Chondrocyte (in vitro differentiated cells): ENCODE data around the gene OSER1. TPM values are rescaled to one million over a fixed set of nuclear protein-coding genes. Genes with fewer than 3 reads are reported as not detected.

ENCODE experiments used
- DNase-seq: peaks from one replicate; pipeline ENCODE4 v3.0.0; 2021; ENCODE audit warnings: mixed read lengths, low spot score
- H3K27ac Mint-ChIP-seq: one replicate; pipeline ENCODE4 v1.8.0; 2021; ENCODE audit warnings: mild to moderate bottlenecking, moderate library complexity, mixed read lengths; ENCODE audit not compliant: unreplicated experiment
- H3K27me3 Mint-ChIP-seq: 2 replicates; pipeline ENCODE4 v1.8.0; 2021; ENCODE audit warnings: low read depth, mixed read lengths
- H3K36me3 Mint-ChIP-seq: 2 replicates; pipeline ENCODE4 v1.8.0; 2021; ENCODE audit warnings: low read depth, mixed read lengths
- H3K4me1 Mint-ChIP-seq: 2 replicates; pipeline ENCODE4 v1.8.0; 2021; ENCODE audit warnings: low read depth, mild to moderate bottlenecking, mixed read lengths
- H3K4me3 Mint-ChIP-seq: one replicate; pipeline ENCODE4 v1.8.0; 2021; ENCODE audit warnings: mild to moderate bottlenecking, moderate library complexity, mixed read lengths; ENCODE audit not compliant: unreplicated experiment
- H3K9me3 Mint-ChIP-seq: 2 replicates; pipeline ENCODE4 v1.8.0; 2021; ENCODE audit warnings: low read depth, mixed read lengths
- CTCF ChIP-seq: fragments of 200-600 bp; sonication (generic); IDR thresholded peaks from 2 replicates; pipeline ENCODE4 v1.5.0; 2021; ENCODE audit warnings: antibody characterized with exemption, mild to moderate bottlenecking, moderate library complexity
- total RNA-seq: library from RNA; stranded (reverse); gene quantifications from 3 replicates; pipeline ENCODE4 v1.2.1, GENCODE V29; 2021

OSER1 gene
- total RNA-seq, 1 donor from 2014 or later = 30.3 TPM

GRCh38 chr20:44231713-44232468 is 21.3 kb upstream of the OSER1 start:
- Mint-ChIP-seq H3K4me1 (peaks cover 7% of the 10 kb centered on the region), H3K36me3 (no peaks in the 10 kb centered on the region), H3K27me3 (no peaks in the 10 kb centered on the region), H3K27ac (no peak overlapping the region), H3K9me3 (peaks cover 2% of the 10 kb centered on the region), H3K4me3 (no peak overlapping the region)
- TF ChIP-seq CTCF = no peak
- no peak for DNase-seq

- no peak overlapping the region for H3K27ac Mint-ChIP-seq
These were observed 20.6 kb upstream of the OSER1 start for GRCh38 chr20:44231193-44231592.

GRCh38 chr20:44228465-44229258 is 18.1 kb upstream of the OSER1 start:
- no peaks in the 10 kb centered on the region for H3K27me3 Mint-ChIP-seq

More at GRCh38 chr20:44231193-44231592, 20.6 kb upstream of the OSER1 start:
- no peak for TF ChIP-seq CTCF
- no peak for DNase-seq
- Mint-ChIP-seq H3K4me3 (no peak overlapping the region), H3K4me1 (peaks cover 7% of the 10 kb centered on the region), H3K36me3 (no peaks in the 10 kb centered on the region), H3K27me3 (no peaks in the 10 kb centered on the region), H3K9me3 (no peaks in the 10 kb centered on the region)

GRCh38 chr20:44224637-44225036 is 14.1 kb upstream of the OSER1 start:
- no peaks in the 10 kb centered on the region for H3K36me3 Mint-ChIP-seq
- H3K4me1 Mint-ChIP-seq = peaks cover 3% of the 10 kb centered on the region
- H3K27me3 Mint-ChIP-seq = no peaks in the 10 kb centered on the region
- TF ChIP-seq CTCF = no peak
- no peaks in the 10 kb centered on the region for H3K9me3 Mint-ChIP-seq
- no peak for DNase-seq
- no peak overlapping the region for H3K27ac Mint-ChIP-seq
- no peak overlapping the region for H3K4me3 Mint-ChIP-seq

More at GRCh38 chr20:44228465-44229258, 18.1 kb upstream of the OSER1 start:
- Mint-ChIP-seq H3K4me3 (no peak overlapping the region), H3K36me3 (no peaks in the 10 kb centered on the region), H3K4me1 (peaks cover 7% of the 10 kb centered on the region), H3K9me3 (no peaks in the 10 kb centered on the region), H3K27ac (no peak overlapping the region)
- no peak for TF ChIP-seq CTCF
- no peak for DNase-seq

GRCh38 chr20:44223721-44224120 is 13.2 kb upstream of the OSER1 start:
- H3K27me3 Mint-ChIP-seq = no peaks in the 10 kb centered on the region
- H3K27ac Mint-ChIP-seq = no peak overlapping the region
- peaks cover 8% of the 10 kb centered on the region for H3K4me1 Mint-ChIP-seq
- no peak for DNase-seq
- H3K9me3 Mint-ChIP-seq = no peaks in the 10 kb centered on the region
- H3K4me3 Mint-ChIP-seq = no peak overlapping the region
- no peak for TF ChIP-seq CTCF
- no peaks in the 10 kb centered on the region for H3K36me3 Mint-ChIP-seq
